ENCODE results near the gene CAB39.
A peak's percentile ranks its signal among the peaks of the same experiment; 100 is the strongest.

The CAB39 gene

DNA sequence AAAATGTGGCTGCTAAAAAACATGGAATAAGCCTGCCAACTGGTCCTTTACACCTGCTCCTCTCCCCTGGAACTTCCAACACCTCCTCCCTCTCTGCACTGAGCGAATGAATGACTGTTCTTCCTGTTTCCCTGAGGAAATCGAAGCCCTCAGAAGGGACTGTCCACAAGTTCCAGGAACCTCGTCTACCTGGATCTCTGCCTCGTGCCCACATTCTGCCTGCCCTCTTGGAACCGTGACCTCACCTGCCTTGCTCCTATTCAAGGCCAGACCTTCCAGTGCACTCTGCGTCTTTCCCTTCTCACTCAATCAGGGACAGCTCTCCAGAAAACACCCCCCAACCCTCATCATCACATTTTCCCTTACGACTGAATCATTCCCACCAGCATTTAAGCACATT is 4.4 kb upstream of the CAB39 start:
- DNase-seq (ENCODE audit: extremely low read depth, low read depth), result no peak
- TF ChIP-seq, protein P1, sequence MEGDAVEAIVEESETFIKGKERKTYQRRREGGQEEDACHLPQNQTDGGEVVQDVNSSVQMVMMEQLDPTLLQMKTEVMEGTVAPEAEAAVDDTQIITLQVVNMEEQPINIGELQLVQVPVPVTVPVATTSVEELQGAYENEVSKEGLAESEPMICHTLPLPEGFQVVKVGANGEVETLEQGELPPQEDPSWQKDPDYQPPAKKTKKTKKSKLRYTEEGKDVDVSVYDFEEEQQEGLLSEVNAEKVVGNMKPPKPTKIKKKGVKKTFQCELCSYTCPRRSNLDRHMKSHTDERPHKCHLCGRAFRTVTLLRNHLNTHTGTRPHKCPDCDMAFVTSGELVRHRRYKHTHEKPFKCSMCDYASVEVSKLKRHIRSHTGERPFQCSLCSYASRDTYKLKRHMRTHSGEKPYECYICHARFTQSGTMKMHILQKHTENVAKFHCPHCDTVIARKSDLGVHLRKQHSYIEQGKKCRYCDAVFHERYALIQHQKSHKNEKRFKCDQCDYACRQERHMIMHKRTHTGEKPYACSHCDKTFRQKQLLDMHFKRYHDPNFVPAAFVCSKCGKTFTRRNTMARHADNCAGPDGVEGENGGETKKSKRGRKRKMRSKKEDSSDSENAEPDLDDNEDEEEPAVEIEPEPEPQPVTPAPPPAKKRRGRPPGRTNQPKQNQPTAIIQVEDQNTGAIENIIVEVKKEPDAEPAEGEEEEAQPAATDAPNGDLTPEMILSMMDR (IDR thresholded peaks at IDR 0.05; ENCODE audit: low read depth, low read length, missing control alignments), result no peak
- no peak overlapping the region for H3K4me3 ChIP-seq (replicated peaks; ENCODE audit: low read depth, low read length)

DNA sequence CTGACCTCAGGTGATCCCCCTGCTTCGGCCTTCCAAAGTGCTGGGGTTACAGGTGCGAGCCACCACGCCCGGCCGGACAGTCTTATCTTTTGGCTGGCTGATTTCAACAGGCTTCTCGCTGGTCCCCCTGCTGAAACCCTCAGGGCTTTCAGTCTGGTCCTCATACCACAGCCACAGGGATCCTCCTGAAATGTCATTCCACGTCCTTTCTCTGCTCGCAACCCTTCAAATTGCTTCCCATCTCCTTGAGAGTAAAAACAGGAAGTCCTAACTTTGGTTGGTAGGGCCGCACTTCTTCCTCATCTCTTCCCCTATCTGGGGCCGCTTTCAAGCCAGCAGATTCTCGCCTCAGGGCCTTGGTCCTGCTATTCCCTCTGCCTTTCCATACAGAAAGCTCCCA is 1.4 kb upstream of the CAB39 start:
- no peak overlapping the region for H3K4me3 ChIP-seq (replicated peaks; ENCODE audit: low read depth, low read length)
- no peak for DNase-seq (ENCODE audit: extremely low read depth, low read depth)
- TF ChIP-seq, protein P1 (IDR thresholded peaks at IDR 0.05; ENCODE audit: low read depth, low read length, missing control alignments), result no peak

DNA sequence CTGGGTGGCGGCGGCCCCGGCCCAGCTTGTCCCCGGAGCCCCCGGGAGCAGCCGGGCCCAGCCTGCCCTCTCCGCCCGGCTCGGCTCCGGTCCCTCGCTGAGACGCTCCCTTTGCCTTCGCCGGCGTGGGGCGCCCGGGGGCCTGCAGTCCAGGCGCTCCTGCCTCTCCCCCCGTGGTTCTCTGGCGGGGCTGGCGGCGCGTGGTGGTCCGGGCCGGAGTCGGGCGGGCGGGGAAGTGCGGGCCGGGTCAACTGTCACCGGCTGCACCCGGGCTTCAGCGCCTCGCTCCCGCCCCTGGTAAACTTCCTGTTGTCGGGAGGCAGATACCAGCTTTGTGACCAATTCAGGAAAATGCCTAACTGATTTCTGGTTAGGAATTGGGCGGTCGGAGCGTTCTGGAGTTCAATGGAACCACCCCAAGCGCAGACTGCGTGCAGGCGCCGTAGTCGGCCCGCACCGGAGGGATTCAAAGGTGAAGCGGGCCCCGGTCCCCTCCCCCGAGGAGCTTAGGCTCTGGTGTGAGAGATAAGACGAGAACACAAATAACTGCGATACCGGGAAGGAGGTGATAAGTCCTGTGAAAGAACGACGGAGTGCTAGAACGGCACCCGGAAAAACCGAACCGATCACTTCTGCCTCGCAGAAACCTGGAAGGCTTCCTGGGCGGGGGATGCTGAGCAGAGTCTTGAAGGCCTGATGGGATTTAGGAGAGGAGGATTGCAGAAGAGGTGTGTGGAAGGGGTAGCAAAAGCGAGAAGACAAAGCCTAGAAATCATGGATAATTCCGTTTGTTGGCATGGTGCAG is 891 bp downstream of the CAB39 start:
- H3K4me3 ChIP-seq (replicated peaks; ENCODE audit: low read depth, low read length), result peak overlapping the region; percentile 93
- TF ChIP-seq, protein P1 (IDR thresholded peaks at IDR 0.05; ENCODE audit: low read depth, low read length, missing control alignments), result no peak
- no peak for DNase-seq (ENCODE audit: extremely low read depth, low read depth)

DNA sequence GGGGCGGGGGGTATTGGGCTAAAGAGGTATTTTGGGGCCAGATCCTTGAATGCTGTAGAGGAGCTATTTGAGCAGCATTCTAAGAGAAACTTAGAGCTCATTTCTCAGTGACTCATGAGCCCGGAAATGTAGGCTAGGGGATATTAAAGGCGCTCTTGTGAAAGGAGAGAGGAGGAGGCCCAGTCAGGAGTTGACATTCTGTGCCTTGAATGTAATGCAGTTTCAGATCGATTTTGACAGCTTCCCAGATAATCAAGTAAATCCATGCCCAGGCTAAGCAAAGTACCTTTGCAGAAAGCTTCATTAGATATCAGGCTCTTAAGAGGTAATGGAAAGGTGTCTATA is 1.5 kb downstream of the CAB39 start:
- DNase-seq (ENCODE audit: extremely low read depth, low read depth), result peak; percentile 27
- TF ChIP-seq, protein P1 (IDR thresholded peaks at IDR 0.05; ENCODE audit: low read depth, low read length, missing control alignments), result no peak
- H3K4me3 ChIP-seq (replicated peaks; ENCODE audit: low read depth, low read length), result peak overlapping the region; percentile 93

DNA sequence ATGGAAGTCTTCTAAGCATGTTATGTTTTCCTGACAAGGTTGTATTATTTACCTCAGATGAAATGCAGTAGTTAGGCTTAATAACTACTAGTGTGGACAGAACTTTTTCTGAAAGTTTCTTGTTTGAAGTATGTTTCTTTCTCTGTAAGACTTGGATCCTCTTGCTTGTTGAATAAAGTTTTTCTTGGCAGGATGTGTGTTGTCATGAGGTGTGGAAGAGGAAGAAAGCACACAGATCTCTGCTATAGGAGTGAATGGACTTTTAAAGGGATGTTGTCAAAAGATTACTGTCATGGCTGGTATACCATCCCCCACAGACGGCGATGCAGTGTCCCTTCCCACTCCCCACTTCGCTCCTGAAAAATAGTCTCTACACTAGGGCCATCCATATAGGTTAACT is 2.6 kb downstream of the CAB39 start:
- TF ChIP-seq, protein P1 (IDR thresholded peaks at IDR 0.05; ENCODE audit: low read depth, low read length, missing control alignments), result no peak
- no peak for DNase-seq (ENCODE audit: extremely low read depth, low read depth)

DNA sequence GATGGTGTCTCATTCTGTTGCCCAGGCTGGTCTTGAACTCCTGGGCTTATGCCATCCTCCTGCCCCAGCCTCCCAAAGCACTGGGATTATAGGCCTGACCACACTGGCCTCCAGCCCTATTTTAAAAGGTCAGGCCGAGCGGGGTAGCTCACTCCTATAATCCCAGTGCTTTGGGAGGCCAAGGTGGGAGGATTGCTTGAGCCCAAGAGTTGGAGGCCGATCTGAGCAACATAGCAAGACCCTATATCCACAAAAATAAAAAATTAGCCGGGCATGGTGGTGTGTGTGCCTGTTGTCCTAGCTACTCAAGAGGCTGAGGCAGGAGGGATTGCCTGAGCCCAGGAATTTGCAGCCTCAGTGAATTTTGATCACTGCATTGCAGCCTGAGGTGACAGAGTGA is 3.9 kb downstream of the CAB39 start:
- DNase-seq (ENCODE audit: extremely low read depth, low read depth), result no peak
- TF ChIP-seq, protein P1 (IDR thresholded peaks at IDR 0.05; ENCODE audit: low read depth, low read length, missing control alignments), result no peak
- no peak overlapping the region for H3K4me3 ChIP-seq (replicated peaks; ENCODE audit: low read depth, low read length)

More for the DNA sequence above, 2.6 kb downstream of the CAB39 start:
- H3K4me3 ChIP-seq (replicated peaks; ENCODE audit: low read depth, low read length), result no peak overlapping the region; the same call in 1 of the 2 replicates

DNA sequence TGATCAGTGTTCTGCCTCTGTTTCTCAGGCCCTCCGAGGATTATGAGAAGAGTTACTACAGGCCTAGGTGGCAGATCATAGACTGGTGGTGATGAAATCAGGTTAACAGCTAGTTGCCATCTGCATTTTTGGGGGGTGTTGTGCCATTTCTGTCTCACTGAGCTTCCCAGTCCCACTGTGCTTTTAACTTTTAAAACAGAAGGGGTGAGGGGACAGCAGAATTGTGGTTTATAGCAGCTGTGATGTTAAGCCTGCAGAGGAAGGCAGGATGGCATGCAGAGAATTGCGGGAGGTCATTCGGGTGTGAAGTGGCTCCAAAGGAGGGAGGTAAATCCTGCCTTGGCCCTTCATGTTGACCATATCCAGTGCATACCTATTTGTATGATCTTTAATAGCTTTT is 5.0 kb downstream of the CAB39 start:
- no peak for DNase-seq (ENCODE audit: extremely low read depth, low read depth)
- no peak overlapping the region for H3K4me3 ChIP-seq (replicated peaks; ENCODE audit: low read depth, low read length)
- TF ChIP-seq, protein P1 (IDR thresholded peaks at IDR 0.05; ENCODE audit: low read depth, low read length, missing control alignments), result no peak
